IMR-90 (cell line): Measurements from ENCODE around the gene P2RY14.

ENCODE experiments used
- CEBPB ChIP-seq: IDR thresholded peaks from 2 replicates; pipeline ENCODE4 v1.6.1; 2012; ENCODE audit warnings: low read depth, low read length, improper control_type of control experiment
- POLR2A ChIP-seq: IDR thresholded peaks from 2 replicates; pipeline ENCODE4 v1.6.1; 2012; ENCODE audit warnings: mild to moderate bottlenecking, low read depth, low read length
- RAD21 ChIP-seq: IDR thresholded peaks from 2 replicates; pipeline ENCODE4 v1.6.1; 2012; ENCODE audit warnings: low read length, improper control_type of control experiment
- SMC3 ChIP-seq: fragments of 150-350 bp; IDR thresholded peaks from 2 replicates; pipeline ENCODE4 v1.6.1; 2016; ENCODE audit warnings: low read depth, mild to moderate bottlenecking, antibody characterized with exemption, low read length, moderate library complexity
- TF ChIP-seq, protein P1 (sequence below): conservative IDR thresholded peaks from 2 replicates; pipeline ENCODE4 v1.5.1; 2012; ENCODE audit warnings: mild to moderate bottlenecking, low read depth, low read length, improper control_type of control experiment
- TF ChIP-seq, protein P2 (sequence below): fragments of 150-350 bp; IDR thresholded peaks from 2 replicates; pipeline ENCODE4 v1.6.1; 2017; ENCODE audit warnings: mild to moderate bottlenecking, antibody characterized with exemption, low read length, low read depth

DNA sequence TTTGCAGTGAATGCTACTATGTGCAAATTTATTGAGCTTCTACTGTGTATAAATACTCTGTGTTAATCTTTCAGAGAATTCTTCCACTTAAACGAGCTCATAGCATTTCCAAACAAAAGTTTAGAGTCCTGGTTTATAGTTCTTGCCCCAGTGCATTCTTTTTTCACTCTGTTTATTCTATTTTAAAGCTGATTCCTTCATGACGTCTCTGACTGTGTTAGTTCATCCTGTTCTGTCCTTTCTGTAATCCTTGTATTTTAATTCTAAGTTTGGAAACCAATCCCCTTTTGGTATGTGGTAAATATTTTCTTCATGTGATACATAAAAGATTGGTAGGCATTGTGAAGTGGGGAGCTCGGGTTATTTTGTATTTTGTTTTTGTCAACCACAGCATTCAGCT is 18.7 kb downstream of the P2RY14 start:
- TF ChIP-seq, protein P1, sequence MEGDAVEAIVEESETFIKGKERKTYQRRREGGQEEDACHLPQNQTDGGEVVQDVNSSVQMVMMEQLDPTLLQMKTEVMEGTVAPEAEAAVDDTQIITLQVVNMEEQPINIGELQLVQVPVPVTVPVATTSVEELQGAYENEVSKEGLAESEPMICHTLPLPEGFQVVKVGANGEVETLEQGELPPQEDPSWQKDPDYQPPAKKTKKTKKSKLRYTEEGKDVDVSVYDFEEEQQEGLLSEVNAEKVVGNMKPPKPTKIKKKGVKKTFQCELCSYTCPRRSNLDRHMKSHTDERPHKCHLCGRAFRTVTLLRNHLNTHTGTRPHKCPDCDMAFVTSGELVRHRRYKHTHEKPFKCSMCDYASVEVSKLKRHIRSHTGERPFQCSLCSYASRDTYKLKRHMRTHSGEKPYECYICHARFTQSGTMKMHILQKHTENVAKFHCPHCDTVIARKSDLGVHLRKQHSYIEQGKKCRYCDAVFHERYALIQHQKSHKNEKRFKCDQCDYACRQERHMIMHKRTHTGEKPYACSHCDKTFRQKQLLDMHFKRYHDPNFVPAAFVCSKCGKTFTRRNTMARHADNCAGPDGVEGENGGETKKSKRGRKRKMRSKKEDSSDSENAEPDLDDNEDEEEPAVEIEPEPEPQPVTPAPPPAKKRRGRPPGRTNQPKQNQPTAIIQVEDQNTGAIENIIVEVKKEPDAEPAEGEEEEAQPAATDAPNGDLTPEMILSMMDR, result no peak
- TF ChIP-seq SMC3 (no peak), POLR2A (no peak), RAD21 (no peak), CEBPB (no peak)
- TF ChIP-seq, protein P2, sequence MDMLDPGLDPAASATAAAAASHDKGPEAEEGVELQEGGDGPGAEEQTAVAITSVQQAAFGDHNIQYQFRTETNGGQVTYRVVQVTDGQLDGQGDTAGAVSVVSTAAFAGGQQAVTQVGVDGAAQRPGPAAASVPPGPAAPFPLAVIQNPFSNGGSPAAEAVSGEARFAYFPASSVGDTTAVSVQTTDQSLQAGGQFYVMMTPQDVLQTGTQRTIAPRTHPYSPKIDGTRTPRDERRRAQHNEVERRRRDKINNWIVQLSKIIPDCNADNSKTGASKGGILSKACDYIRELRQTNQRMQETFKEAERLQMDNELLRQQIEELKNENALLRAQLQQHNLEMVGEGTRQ, result no peak
